Endothelial cell of umbilical vein (primary cell): ENCODE measurements around the gene SKA1. TPM values are rescaled to one million over a fixed set of nuclear protein-coding genes. Genes with fewer than 3 reads are reported as not detected.

Experiments
- BruUV-seq: library from RNA; stranded (reverse); fragments of 400-500 nt; replicated peaks from 2 replicates; lab custom pipeline; 2021; lab: Mats Ljungman, UMichigan
- CTCF ChIA-PET: fragments of 300-600, 350-600 bp; sonication (Branson Sonifier 250); formaldehyde crosslinking; loops from one replicate; lab custom pipeline; 2021; ENCODE audit warnings: antibody characterized with exemption, inconsistent platforms; lab: Charles Lee
- POLR2A ChIA-PET: fragments of 300-600, 350-600 bp; sonication (Branson Sonifier 250); formaldehyde crosslinking; loops from one replicate; lab custom pipeline; 2021; ENCODE audit warnings: antibody characterized with exemption, inconsistent platforms; lab: Charles Lee
- DNase-seq: peaks from one replicate; pipeline ENCODE4 v3.0.0-alpha.2; 2011; ENCODE audit warnings: low read depth, low spot score
- FAIRE-seq: peaks from 2 replicates; lab custom pipeline; 2011; peaks lifted over from hg19 to GRCh38; lab: Jason Lieb, UNC
- H2AFZ ChIP-seq: 2 replicates; pipeline ENCODE4 v1.6.0; 2012; ENCODE audit warnings: low read depth, low read length, control low read depth, inconsistent platforms
- H3K27ac ChIP-seq: 2 replicates; pipeline ENCODE4 v1.5.1; 2011; ENCODE audit warnings: low read depth, mild to moderate bottlenecking, control low read depth, low read length, moderate library complexity; ENCODE audit not compliant: insufficient read depth
- H3K27me3 ChIP-seq, 2 experiments: 2 replicates each; pipeline versions ENCODE4 v1.6.0 to v1.6.1; 2011; ENCODE audit warnings: low read length in 2 of 2, mixed read lengths in 1 of 2; ENCODE audit not compliant: control insufficient read depth in 2 of 2, insufficient read depth in 2 of 2
- H3K36me3 ChIP-seq, 2 experiments: 2 replicates in 1 of 2; 3 replicates in 1 of 2; pipeline ENCODE4 v1.5.1; 2011; ENCODE audit warnings: low read length in 2 of 2, mild to moderate bottlenecking in 1 of 2, moderate library complexity in 1 of 2; ENCODE audit not compliant: control insufficient read depth in 2 of 2, insufficient read depth in 2 of 2; ENCODE audit errors: extremely low read depth in 1 of 2
- H3K4me1 ChIP-seq: 3 replicates; pipeline ENCODE4 v1.5.1; 2011; ENCODE audit warnings: mild to moderate bottlenecking, low read length; ENCODE audit not compliant: control insufficient read depth, insufficient read depth; ENCODE audit errors: extremely low read depth
- H3K4me2 ChIP-seq: 2 replicates; pipeline ENCODE4 v1.6.1; 2011; ENCODE audit warnings: low read length, control low read depth, mixed read lengths; ENCODE audit not compliant: insufficient read depth
- H3K4me3 ChIP-seq, 3 experiments: fragments of 200-600 bp in 1 of 3; sonication (generic), shearing (Covaris generic) in 1 of 3; replicated peaks in 1 of 3; 2 replicates each; pipeline ENCODE4 v1.5.1; 2011 to 2016; ENCODE audit warnings: control low read depth in 3 of 3, low read length in 3 of 3, mild to moderate bottlenecking in 2 of 3, inconsistent platforms in 1 of 3, low read depth in 1 of 3, moderate library complexity in 1 of 3; ENCODE audit not compliant: insufficient read depth in 1 of 3
- H3K79me2 ChIP-seq: 2 replicates; pipeline ENCODE4 v1.6.0; 2012; ENCODE audit warnings: low read length, inconsistent platforms; ENCODE audit not compliant: control insufficient read depth, insufficient read depth
- H3K9ac ChIP-seq: replicated peaks from 2 replicates; pipeline ENCODE3; 2011; ENCODE audit warnings: low read length, control low read depth; ENCODE audit not compliant: insufficient read depth; ENCODE audit errors: extremely low read depth
- H3K9me1 ChIP-seq: replicated peaks from 3 replicates; pipeline ENCODE4 v1.6.0; 2011; ENCODE audit warnings: mild to moderate bottlenecking, low read length; ENCODE audit not compliant: control insufficient read depth, insufficient read depth; ENCODE audit errors: extremely low read depth
- H3K9me3 ChIP-seq: replicated peaks from 2 replicates; pipeline ENCODE4 v1.5.1; 2012; ENCODE audit warnings: low read length, inconsistent platforms; ENCODE audit not compliant: control insufficient read depth, insufficient read depth
- H4K20me1 ChIP-seq: replicated peaks from 2 replicates; pipeline ENCODE3; 2011; ENCODE audit warnings: mild to moderate bottlenecking, low read length; ENCODE audit not compliant: control insufficient read depth, insufficient read depth; ENCODE audit errors: extremely low read depth
- CTCF ChIP-seq, 2 donors: IDR thresholded peaks; 1 replicate in 1 of 2; 2 replicates in 1 of 2; pipeline ENCODE4 v1.5.1; 2011; ENCODE audit warnings: low read length in 2 of 2, mild to moderate bottlenecking in 2 of 2, moderate library complexity in 2 of 2, control low read depth in 1 of 2, inconsistent platforms in 1 of 2, low read depth in 1 of 2; ENCODE audit not compliant: insufficient read depth in 1 of 2; ENCODE audit errors: extremely low read depth in 1 of 2
- EZH2 ChIP-seq: IDR thresholded peaks from 2 replicates; pipeline ENCODE4 v1.6.1; 2012; ENCODE audit warnings: borderline replicate concordance, low read depth, mild to moderate bottlenecking, moderate library complexity, low read length, inconsistent platforms; ENCODE audit not compliant: severe bottlenecking
- FOS ChIP-seq: IDR thresholded peaks from 2 replicates; pipeline ENCODE4 v1.6.1; 2011; ENCODE audit warnings: mild to moderate bottlenecking, low read length, moderate library complexity, borderline replicate concordance; ENCODE audit not compliant: insufficient read depth
- GATA2 ChIP-seq: IDR thresholded peaks from 2 replicates; pipeline ENCODE4 v1.7.0; 2011; ENCODE audit warnings: low read depth, mild to moderate bottlenecking, moderate library complexity, mixed read lengths, low read length; ENCODE audit not compliant: insufficient read length, insufficient read depth
- JUN ChIP-seq: IDR thresholded peaks from 2 replicates; pipeline ENCODE4 v1.6.1; 2011; ENCODE audit warnings: borderline replicate concordance, low read depth; ENCODE audit not compliant: insufficient read length, insufficient read depth
- MAX ChIP-seq: IDR thresholded peaks from 2 replicates; pipeline ENCODE4 v1.6.1; 2011; ENCODE audit not compliant: insufficient read depth, insufficient read length
- MYC ChIP-seq: IDR thresholded peaks from one replicate; pipeline ENCODE4 v1.6.1; 2011; ENCODE audit warnings: mild to moderate bottlenecking, low read depth, low read length
- POLR2A ChIP-seq: IDR thresholded peaks from 2 replicates; pipeline ENCODE4 v1.6.1; 2012; ENCODE audit warnings: low read depth, mild to moderate bottlenecking, control low read depth, low read length
- POLR2AphosphoS5 ChIP-seq: IDR thresholded peaks from 2 replicates; pipeline ENCODE4 v1.6.1; 2012; ENCODE audit warnings: low read depth, mild to moderate bottlenecking, control low read depth, low read length, moderate library complexity; ENCODE audit not compliant: insufficient read depth
- dilution Hi-C: fragments of 300-500 bp; cut with MboI; formaldehyde crosslinking; loops from one replicate; pipeline ENCODE4 v1.15.0; 2019; ENCODE audit warnings: low sequenced_read_pairs; ENCODE audit not compliant: extremely low pct_ligation_motif_present
- intact Hi-C: fragments of 100-400 bp; cut with micrococcal nuclease; formaldehyde crosslinking; loops from one replicate; pipeline ENCODE4 v1.10.0; 2022
- polyA plus RNA-seq, 4 experiments: library from polyadenylated mRNA; depleted of rRNA in 3 of 4; stranded (reverse) in 3 of 4; unstranded in 1 of 4; fragments of >200 nt; gene quantifications; 2 replicates each; pipeline versions ENCODE4 v1.2.1 to v1.2.3, GENCODE V29; 2011 to 2012; ENCODE audit warnings: missing spikeins in 1 of 4
- total RNA-seq: library from RNA; stranded (reverse); gene quantifications from 2 replicates; pipeline ENCODE4 v1.2.3, GENCODE V29; 2021

SKA1 gene
- total and polyA plus RNA-seq, 2 donors (not counting 3 experiments of a cell fraction or from before 2014, with no cell fraction given): 8.7 to 23.9 TPM

GRCh38 chr18:50327983-50328382, 46.9 kb upstream of the SKA1 start:
- H3K79me2 ChIP-seq: no peaks in the 10 kb centered on the region
- ChIA-PET CTCF (interaction anchor here (1.4 kb wide), 1 partner anchor 29 kb away, joined by 3 read pairs; no protein-coding TSS in a partner anchor), POLR2A (no interaction called here)
- dilution Hi-C loops: no loop called here
- H3K4me1 ChIP-seq: no peaks in the 10 kb centered on the region
- no peak overlapping the region for H3K4me2 ChIP-seq
- intact Hi-C loops: no loop called here
- no peak overlapping the region for H3K4me3 ChIP-seq
- H3K36me3 ChIP-seq: no peaks in the 10 kb centered on the region
- no peak for FAIRE-seq
- BruUV-seq: no TSS peak
- no peaks in the 10 kb centered on the region for H3K9me1 ChIP-seq
- H3K27me3 ChIP-seq: no peaks in the 10 kb centered on the region
- no peak overlapping the region for H3K9ac ChIP-seq
- no peaks in the 10 kb centered on the region for H4K20me1 ChIP-seq
- TF ChIP-seq MYC: no peak
- TF ChIP-seq POLR2A: no peak
- TF ChIP-seq JUN: no peak
- no peak for TF ChIP-seq EZH2
- no peak for TF ChIP-seq MAX
- no peak for TF ChIP-seq FOS
- no peak for TF ChIP-seq CTCF (IDR thresholded peaks at IDR 0.05; ENCODE audit: extremely low read depth in 1 of 2, insufficient read depth in 1 of 2, low read depth in 1 of 2, low read length in 2 of 2)
- no peak for TF ChIP-seq GATA2
- TF ChIP-seq POLR2AphosphoS5: no peak
- DNase-seq: no peak
- H3K9me3 ChIP-seq: no peaks in the 10 kb centered on the region
- no peak overlapping the region for H3K27ac ChIP-seq
- H2AFZ ChIP-seq: no peak overlapping the region
